HL-60 (cell line): ENCODE measurements around the gene ALPL.

ENCODE experiments used
- CTCF ChIP-seq: IDR thresholded peaks from one replicate; pipeline ENCODE4 v1.5.1; 2011; ENCODE audit warnings: low read length, control low read depth, inconsistent platforms; ENCODE audit not compliant: insufficient read depth
- POLR2AphosphoS5 ChIP-seq: IDR thresholded peaks from 2 replicates; pipeline ENCODE4 v1.6.1; 2012; ENCODE audit warnings: low read depth

DNA sequence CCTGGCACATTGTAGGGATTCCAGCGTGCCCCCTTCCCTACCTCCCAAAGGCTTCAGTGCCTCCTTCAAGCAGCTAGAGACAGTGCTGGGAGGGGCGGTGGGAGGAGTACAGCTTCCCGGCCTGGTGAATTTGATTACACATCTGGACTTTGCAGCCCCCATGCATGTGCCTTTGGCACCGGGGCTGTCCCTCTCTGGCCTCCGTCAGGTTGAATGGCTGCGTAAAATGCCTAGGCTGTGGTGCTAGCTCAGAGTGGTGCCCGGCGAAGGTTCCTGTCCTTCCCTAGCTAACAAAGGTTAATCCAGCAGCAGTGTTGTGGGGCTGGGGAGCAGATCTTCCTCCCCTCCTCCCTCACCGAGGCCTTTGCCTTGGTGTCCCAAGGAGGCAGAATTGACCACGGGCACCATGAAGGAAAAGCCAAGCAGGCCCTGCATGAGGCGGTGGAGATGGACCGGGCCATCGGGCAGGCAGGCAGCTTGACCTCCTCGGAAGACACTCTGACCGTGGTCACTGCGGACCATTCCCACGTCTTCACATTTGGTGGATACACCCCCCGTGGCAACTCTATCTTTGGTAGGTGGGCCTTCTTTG, 66.2 kb downstream of the ALPL start:
- TF ChIP-seq POLR2AphosphoS5 (no peak), CTCF (no peak)
